DLD1 (cell line): ENCODE results near the gene KRT3.

Source experiments
- in situ Hi-C: cut with HindIII; loops from 2 replicates; pipeline ENCODE4 v1.10.0; 2017; ENCODE audit warnings: low sequenced_read_pairs

KRT3 gene

GRCh38 chr12:52814710-52815155, 18.8 kb upstream of the KRT3 start:
- in situ Hi-C loops, result loop anchor here (10.0 kb wide), 1 partner anchor 110 kb away; the partner anchor contains the start of gene KRT77

GRCh38 chr12:52813885-52814709, 18.2 kb upstream of the KRT3 start, which contains the start of gene KRT4:
TSS of gene KRT4 (minus strand) at chr12:52814116. CDS start at chr12:52814058, 58 bp downstream.
- in situ Hi-C loops, result loop anchor here (10.0 kb wide), 1 partner anchor 109 kb away; the partner anchor contains the start of gene KRT77

- in situ Hi-C loops, result loop anchor here (10.0 kb wide), 1 partner anchor 109 kb away; the partner anchor contains the start of gene KRT77
Observed at GRCh38 chr12:52813203-52813819, 17.4 kb upstream of the KRT3 start.

GRCh38 chr12:52812749-52813148, 16.8 kb upstream of the KRT3 start:
- in situ Hi-C loops, result loop anchor here (10.0 kb wide), 1 partner anchor 108 kb away; the partner anchor contains the start of gene KRT77

GRCh38 chr12:52812073-52812400, 16.1 kb upstream of the KRT3 start:
- in situ Hi-C loops, result loop anchor here (10.0 kb wide), 1 partner anchor 107 kb away; the partner anchor contains the start of gene KRT77

GRCh38 chr12:52811191-52812072, 15.5 kb upstream of the KRT3 start:
- in situ Hi-C loops, result loop anchor here (10.0 kb wide), 1 partner anchor 107 kb away; the partner anchor contains the start of gene KRT77

GRCh38 chr12:52810554-52810953, 14.6 kb upstream of the KRT3 start:
- in situ Hi-C loops, result loop anchor here (10.0 kb wide), 1 partner anchor 106 kb away; the partner anchor contains the start of gene KRT77

GRCh38 chr12:52809166-52809565, 13.2 kb upstream of the KRT3 start:
- in situ Hi-C loops, result no loop called here

- in situ Hi-C loops, result no loop called here
Observed at GRCh38 chr12:52808573-52809160, 12.8 kb upstream of the KRT3 start.

- in situ Hi-C loops, result no loop called here
Observed at GRCh38 chr12:52807544-52808470, 11.9 kb upstream of the KRT3 start.

- in situ Hi-C loops, result no loop called here
Observed at GRCh38 chr12:52806821-52807543, 11.1 kb upstream of the KRT3 start.

- in situ Hi-C loops, result no loop called here
Observed at GRCh38 chr12:52806169-52806811, 10.4 kb upstream of the KRT3 start.

- in situ Hi-C loops, result no loop called here
Observed at GRCh38 chr12:52805739-52806138, 9.8 kb upstream of the KRT3 start.

- in situ Hi-C loops, result no loop called here
Observed at GRCh38 chr12:52805000-52805399, 9.1 kb upstream of the KRT3 start.

GRCh38 chr12:52802442-52802841, 6.5 kb upstream of the KRT3 start:
- in situ Hi-C loops, result no loop called here

GRCh38 chr12:52801773-52802172, 5.9 kb upstream of the KRT3 start:
- in situ Hi-C loops, result no loop called here

GRCh38 chr12:52800259-52800917, 4.5 kb upstream of the KRT3 start:
- in situ Hi-C loops, result no loop called here
